Inferior parietal cortex (tissue), 1 donor: ENCODE measurements around the gene HOXA9.

ENCODE experiments used
- DNase-seq: peaks from one replicate; pipeline ENCODE4 v3.0.0-alpha.2; 2016; ENCODE audit errors: extremely low spot score

Gene HOXA9

GRCh38 chr7:27200761-27201579, 35.6 kb upstream of the HOXA9 start:
- DNase-seq: no peak

- DNase-seq: no peak
Measured at GRCh38 chr7:27199849-27200760, 34.8 kb upstream of the HOXA9 start, which contains the start of gene HOXA13. Gene HOXA13 (minus strand): TSS chr7:27200091. CDS start chr7:27200077, 14 bp downstream.

DNA sequence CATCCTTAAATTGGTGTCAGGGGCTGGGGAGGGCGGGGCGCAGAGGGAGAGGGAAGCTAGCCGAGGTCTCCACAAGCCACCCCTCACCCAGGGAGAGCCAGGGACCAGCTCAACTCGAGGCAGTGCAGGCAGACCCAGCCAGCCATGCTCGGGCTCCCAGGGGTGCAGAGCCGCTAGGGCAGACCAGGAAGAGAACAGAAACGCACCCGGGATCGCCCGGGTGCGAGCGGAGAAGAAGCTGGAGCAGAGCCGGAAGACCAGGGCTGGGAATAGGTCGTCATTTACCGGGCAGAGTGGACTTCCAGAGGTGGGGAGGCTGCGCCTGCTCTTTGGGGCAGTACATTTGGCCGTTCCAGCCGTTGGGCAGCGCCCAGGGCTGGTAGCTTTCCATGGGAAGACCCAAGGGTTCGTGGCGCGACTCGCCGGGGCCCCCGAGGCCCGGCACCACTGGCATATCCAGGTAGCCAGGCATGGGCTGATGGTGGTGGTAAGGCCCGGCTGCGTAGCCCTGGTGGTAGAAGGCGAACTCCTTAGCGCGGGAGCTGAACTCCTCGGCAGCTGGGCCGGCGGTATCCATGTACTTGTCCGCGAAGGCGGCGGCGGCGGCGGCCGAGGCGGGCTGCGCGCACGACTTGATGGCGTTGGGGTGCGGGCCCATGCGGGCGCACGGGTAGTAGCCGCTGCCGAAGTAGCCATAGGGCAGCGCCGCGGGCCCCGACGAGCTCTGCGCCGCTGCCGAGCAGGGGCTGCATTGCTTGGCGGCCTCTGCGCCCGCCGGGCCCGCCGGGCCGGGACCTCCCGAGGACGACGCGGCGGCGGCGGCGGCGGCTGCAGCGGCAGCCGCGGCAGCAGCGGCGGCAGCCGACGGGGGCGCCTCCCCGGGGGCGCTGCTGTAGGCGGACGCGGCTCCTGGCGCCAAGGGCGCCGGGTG, 33.8 kb upstream of the HOXA9 start:
- no peak for DNase-seq

GRCh38 chr7:27198138-27198841, 33.0 kb upstream of the HOXA9 start:
- no peak for DNase-seq

GRCh38 chr7:27197137-27198042, 32.1 kb upstream of the HOXA9 start:
- no peak for DNase-seq

DNA sequence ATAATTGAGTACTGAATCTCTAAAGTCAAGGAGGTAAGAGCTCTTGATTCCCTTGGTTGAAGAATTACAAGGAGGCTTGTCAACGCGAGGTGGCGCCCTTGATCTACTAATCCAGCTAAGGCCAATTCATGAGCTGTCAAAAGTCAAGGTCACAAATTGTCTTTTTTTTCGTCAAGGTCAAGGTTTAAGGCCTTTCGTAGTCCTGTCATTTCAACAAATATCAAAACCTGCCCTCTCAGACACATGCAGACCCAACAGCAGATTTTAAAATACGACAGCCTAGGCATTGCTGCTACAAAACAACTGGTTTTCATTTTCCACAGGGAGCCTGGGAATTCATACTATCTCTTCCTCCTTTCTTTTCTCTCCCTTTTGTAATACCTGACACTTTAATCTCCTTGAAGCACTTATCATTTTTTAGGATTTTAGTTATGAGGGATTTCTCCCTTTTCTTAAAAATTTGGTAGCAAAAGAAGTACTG, 31.0 kb upstream of the HOXA9 start:
- peak; percentile 86 for DNase-seq

DNA sequence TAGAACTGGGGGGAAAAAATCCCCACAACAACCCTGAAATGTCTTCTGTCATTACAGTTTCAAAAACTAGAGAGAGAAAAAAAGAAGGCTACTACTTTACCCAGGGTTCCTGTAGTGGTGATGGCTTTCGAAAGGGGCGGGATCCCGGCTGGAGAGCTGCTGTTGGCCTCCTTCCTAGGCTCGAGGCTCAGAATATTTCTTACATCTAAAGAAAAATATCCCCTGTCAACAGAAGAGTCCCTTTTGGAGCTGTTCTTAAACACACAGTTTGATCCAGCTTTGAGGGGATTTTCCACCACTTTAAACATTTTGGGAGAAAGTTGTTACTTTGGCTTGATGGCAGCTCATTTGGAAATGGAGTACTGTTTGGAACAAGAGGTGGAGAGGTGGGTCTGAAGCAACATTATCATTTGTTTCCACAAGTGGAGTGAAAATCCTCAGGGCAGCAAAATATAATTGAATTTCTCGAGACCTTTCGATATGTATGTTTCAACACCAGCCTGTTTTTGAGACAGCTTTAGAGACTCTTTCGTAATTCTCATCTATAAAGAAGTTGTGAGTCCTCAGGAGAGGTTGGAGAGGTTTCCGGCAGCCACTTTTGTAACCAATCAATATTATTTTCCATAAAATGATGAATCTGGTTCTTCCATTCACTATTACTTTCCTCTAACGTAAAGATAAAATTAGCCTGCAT, 29.5 kb upstream of the HOXA9 start:
- no peak for DNase-seq

DNA sequence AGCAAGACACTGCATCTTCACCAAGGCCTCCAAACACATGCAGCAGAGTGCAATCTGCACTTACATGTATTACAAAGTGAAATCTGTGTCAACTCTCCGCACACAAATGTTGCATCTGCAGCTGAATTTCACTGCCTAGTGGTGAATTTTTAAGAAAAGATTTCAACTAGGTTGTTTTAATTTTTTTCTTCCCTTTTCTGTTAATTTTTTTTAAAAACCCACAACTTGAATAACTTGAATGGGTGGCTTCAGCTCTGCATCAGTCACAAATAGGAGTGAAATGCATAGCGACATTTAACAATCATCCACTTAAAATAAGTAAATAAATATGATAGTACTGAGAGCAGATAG, 28.6 kb upstream of the HOXA9 start:
- DNase-seq: no peak

- no peak for DNase-seq
Measured at GRCh38 chr7:27193335-27194001, 28.1 kb upstream of the HOXA9 start.

GRCh38 chr7:27192546-27193334, 27.4 kb upstream of the HOXA9 start:
- no peak for DNase-seq

GRCh38 chr7:27191833-27192545, 26.7 kb upstream of the HOXA9 start:
- DNase-seq: no peak

DNA sequence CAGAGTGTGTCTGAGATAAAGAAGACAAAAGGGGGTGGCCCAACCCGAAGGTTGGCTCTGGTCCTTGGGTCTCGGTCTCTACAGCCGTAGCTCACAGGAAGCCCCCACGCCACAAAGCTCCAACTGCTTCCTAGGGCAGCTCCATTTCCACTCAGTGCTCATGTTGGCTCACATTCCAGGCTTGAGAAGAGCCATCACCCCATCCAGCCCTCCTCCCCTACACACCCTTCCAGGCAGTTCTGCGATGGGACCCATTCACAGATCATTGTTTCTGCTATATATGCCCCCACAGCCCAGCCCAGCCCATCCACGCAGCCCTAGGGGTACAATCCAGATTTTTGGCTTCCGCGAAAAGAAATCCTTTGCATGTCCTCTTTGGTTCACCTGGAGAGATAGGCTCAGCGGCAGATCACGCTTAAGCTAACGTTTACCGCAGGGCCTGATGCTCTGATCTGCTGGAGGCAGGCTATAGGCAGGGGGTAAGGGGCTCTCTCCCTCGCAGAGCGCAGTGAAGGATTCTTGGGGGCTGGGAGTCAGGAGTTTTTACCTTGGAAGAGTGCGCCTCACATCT, 25.9 kb upstream of the HOXA9 start:
- DNase-seq: no peak

GRCh38 chr7:27189997-27190748, 24.8 kb upstream of the HOXA9 start:
- DNase-seq: no peak

- no peak for DNase-seq
Measured at GRCh38 chr7:27189295-27189996, 24.1 kb upstream of the HOXA9 start.
